K562 (cell line): Measurements from ENCODE around the gene GALK2. TPM values are rescaled to one million over a fixed set of nuclear protein-coding genes. Genes with fewer than 3 reads are reported as not detected.
A peak's percentile ranks its signal among the peaks of the same experiment; 100 is the strongest.

Experiments
- ATF1 ChIP-seq, 2 experiments: fragments of 450-650 bp in 1 of 2; IDR thresholded peaks; 2 replicates each; pipeline ENCODE4 v1.6.1; 2016; ENCODE audit warnings: missing compliant biosample characterization in 1 of 2, missing genetic modification characterization in 1 of 2
- CHD2 ChIP-seq: IDR thresholded peaks from 2 replicates; pipeline ENCODE4 v1.6.1; 2011; ENCODE audit warnings: low read depth, low read length
- GABPA ChIP-seq: fragments of 200-800 bp; sonication (Bioruptor generic); conservative IDR thresholded peaks from 2 replicates; pipeline ENCODE4 v1.6.1; 2016; ENCODE audit warnings: low read depth, missing genetic modification characterization, missing compliant biosample characterization
- GATAD2B ChIP-seq: fragments of 450-650 bp; IDR thresholded peaks from 2 replicates; pipeline ENCODE4 v1.6.1; 2017; ENCODE audit warnings: mild to moderate bottlenecking, borderline replicate concordance
- IFI16 ChIP-seq: fragments of 250-450 bp; sonication (Bioruptor Pico); IDR thresholded peaks from 2 replicates; pipeline ENCODE4 v2.1.2; 2022; ENCODE audit warnings: mild to moderate bottlenecking, inconsistent platforms
- KLF6 ChIP-seq: fragments of 250-450 bp; sonication (Bioruptor Pico); IDR thresholded peaks from 2 replicates; pipeline ENCODE4 v1.4.0; 2020; ENCODE audit warnings: mild to moderate bottlenecking, moderate library complexity, borderline replicate concordance
- NFIX ChIP-seq: fragments of 250-450 bp; sonication (Bioruptor Pico); IDR thresholded peaks from 2 replicates; pipeline ENCODE4 v1.4.0; 2020; ENCODE audit warnings: low read depth, mild to moderate bottlenecking, moderate library complexity
- SAFB2 ChIP-seq: fragments of 200-400 bp; formaldehyde crosslinking; IDR thresholded peaks from 2 replicates; pipeline ENCODE4 v1.6.1; 2018; ENCODE audit warnings: borderline replicate concordance, low read length, low read depth, moderate library complexity; ENCODE audit not compliant: severe bottlenecking
- SNIP1 ChIP-seq: fragments of 450-650 bp; IDR thresholded peaks from 2 replicates; pipeline ENCODE4 v1.7.1; 2017; ENCODE audit warnings: low read depth, mild to moderate bottlenecking
- ZBTB17 ChIP-seq: fragments of 450-650 bp; formaldehyde crosslinking; IDR thresholded peaks from 2 replicates; pipeline ENCODE4 v1.4.0; 2020; ENCODE audit warnings: mild to moderate bottlenecking
- ZC3H4 ChIP-seq: sonication (generic); formaldehyde crosslinking; IDR thresholded peaks from 2 replicates; pipeline ENCODE4 v1.9.0; 2021; ENCODE audit warnings: missing genetic modification reagents, borderline replicate concordance
- ZC3H8 ChIP-seq: fragments of 450-650 bp; IDR thresholded peaks from 2 replicates; pipeline ENCODE4 v1.6.1; 2017
- ZFPM2 ChIP-seq: fragments of 250-450 bp; sonication (Bioruptor Pico); IDR thresholded peaks from 2 replicates; pipeline ENCODE4 v1.5.1; 2022; ENCODE audit warnings: mild to moderate bottlenecking
- ZNF174 ChIP-seq: fragments of 250-450 bp; sonication (Bioruptor Pico); IDR thresholded peaks from 2 replicates; pipeline ENCODE4 v1.4.0; 2020; ENCODE audit warnings: mild to moderate bottlenecking
- ZNF217 ChIP-seq: sonication (generic); formaldehyde crosslinking; IDR thresholded peaks from 2 replicates; pipeline ENCODE4 v1.8.0; 2022; ENCODE audit warnings: mild to moderate bottlenecking, missing genetic modification reagents
- ZNF644 ChIP-seq: fragments of 200-800 bp; sonication (Bioruptor generic); IDR thresholded peaks from 2 replicates; pipeline ENCODE4 v1.6.1; 2016; ENCODE audit warnings: low read depth, missing genetic modification characterization, missing compliant biosample characterization
- polyA plus RNA-seq, 8 experiments: library from polyadenylated mRNA; depleted of rRNA in 4 of 8; stranded (reverse) in 5 of 8; unstranded in 3 of 8; fragments of >200 nt; fragmentation: Nextera tagmentation in 2 of 8; fragmentation: Illumina TruSeq in 1 of 8; extraction: Ambion mirVana in 2 of 8; extraction: Trizol in 1 of 8; gene quantifications; 2 replicates each; pipeline versions ENCODE4 v1.2.1 to v1.2.3, GENCODE V29; 2011 to 2014; ENCODE audit warnings: inconsistent platforms in 1 of 8, missing spikeins in 1 of 8
- total RNA-seq, 7 experiments: library from RNA; depleted of rRNA in 6 of 7; stranded (reverse); fragments of >200 nt in 6 of 7; fragmentation: Illumina TruSeq in 2 of 7; extraction: Trizol in 2 of 7; gene quantifications; 2 replicates each; pipeline versions ENCODE4 v1.2.1 to v1.2.3, GENCODE V29; 2011 to 2021; ENCODE audit warnings: low replicate concordance in 1 of 7
- TF ChIP-seq, protein P1 (sequence below): fragments of 250-450 bp; sonication (Bioruptor Pico); IDR thresholded peaks from 2 replicates; pipeline ENCODE4 v1.4.0; 2020; ENCODE audit warnings: mild to moderate bottlenecking, moderate library complexity
- TF ChIP-seq, protein P2 (sequence below): fragments of 250-450 bp; sonication (Bioruptor Pico); IDR thresholded peaks from 2 replicates; pipeline ENCODE4 v1.4.0; 2020
- TF ChIP-seq, protein P3 (sequence below): fragments of 450-650 bp; IDR thresholded peaks from 2 replicates; pipeline ENCODE4 v1.6.1; 2017; ENCODE audit warnings: mild to moderate bottlenecking, moderate library complexity
- TF ChIP-seq, protein P4 (sequence below): fragments of 450-650 bp; IDR thresholded peaks from 2 replicates; pipeline ENCODE4 v1.6.1; 2014; ENCODE audit warnings: low read depth, mild to moderate bottlenecking, moderate library complexity, borderline replicate concordance
- TF ChIP-seq, protein P5 (sequence below): fragments of 250-450 bp; sonication (Bioruptor Pico); IDR thresholded peaks from 2 replicates; pipeline ENCODE4 v1.5.0; 2020; ENCODE audit warnings: mild to moderate bottlenecking, borderline replicate concordance

The GALK2 gene
- total and polyA plus RNA-seq, 9 of the 15 experiments (the other 6 are each of a cell fraction or from before 2014, with no cell fraction given), result 32.8 to 82.0 (median 54.4) TPM

DNA sequence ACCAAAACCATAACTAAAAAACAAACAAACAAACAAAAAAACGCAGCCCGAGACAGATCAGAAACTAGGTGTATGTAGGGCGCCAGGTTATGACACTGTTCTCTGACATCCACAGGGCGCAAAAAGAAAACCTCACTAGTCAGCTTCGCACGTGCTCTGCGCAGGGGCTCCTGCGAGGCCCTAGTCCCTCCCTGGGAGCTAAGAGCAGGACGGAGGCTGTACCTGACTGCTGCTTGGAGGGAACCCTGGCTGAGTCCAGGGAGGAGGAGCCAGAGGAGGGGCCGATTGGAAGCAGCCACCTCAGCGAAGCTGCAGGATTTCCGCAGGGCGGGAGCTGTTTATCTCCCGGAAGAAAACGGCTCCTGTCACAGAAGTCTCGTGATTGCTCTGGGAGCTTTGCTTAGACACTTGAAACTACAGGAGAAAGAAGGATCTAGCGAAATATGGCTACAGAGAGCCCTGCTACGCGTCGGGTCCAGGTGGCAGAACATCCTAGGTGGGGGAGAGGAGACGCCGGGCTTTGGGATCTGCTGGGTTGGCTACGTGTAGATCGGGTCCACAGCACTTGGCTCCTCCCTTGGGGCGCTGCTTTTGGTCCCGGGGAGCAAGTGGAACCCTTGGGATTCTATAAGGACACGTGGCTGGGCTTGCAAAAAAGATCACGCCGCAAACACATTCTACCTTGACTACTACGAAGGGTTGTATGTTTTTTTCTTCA lies at the start of gene GALK2 (continued):
- TF ChIP-seq, protein P1, sequence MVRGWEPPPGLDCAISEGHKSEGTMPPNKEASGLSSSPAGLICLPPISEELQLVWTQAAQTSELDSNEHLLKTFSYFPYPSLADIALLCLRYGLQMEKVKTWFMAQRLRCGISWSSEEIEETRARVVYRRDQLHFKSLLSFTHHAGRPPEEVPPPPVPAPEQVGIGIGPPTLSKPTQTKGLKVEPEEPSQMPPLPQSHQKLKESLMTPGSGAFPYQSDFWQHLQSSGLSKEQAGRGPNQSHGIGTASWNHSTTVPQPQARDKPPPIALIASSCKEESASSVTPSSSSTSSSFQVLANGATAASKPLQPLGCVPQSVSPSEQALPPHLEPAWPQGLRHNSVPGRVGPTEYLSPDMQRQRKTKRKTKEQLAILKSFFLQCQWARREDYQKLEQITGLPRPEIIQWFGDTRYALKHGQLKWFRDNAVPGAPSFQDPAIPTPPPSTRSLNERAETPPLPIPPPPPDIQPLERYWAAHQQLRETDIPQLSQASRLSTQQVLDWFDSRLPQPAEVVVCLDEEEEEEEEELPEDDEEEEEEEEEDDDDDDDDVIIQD (CRISPR knock-in tag), result no peak
- TF ChIP-seq ZNF217, result no peak
- TF ChIP-seq, protein P2, sequence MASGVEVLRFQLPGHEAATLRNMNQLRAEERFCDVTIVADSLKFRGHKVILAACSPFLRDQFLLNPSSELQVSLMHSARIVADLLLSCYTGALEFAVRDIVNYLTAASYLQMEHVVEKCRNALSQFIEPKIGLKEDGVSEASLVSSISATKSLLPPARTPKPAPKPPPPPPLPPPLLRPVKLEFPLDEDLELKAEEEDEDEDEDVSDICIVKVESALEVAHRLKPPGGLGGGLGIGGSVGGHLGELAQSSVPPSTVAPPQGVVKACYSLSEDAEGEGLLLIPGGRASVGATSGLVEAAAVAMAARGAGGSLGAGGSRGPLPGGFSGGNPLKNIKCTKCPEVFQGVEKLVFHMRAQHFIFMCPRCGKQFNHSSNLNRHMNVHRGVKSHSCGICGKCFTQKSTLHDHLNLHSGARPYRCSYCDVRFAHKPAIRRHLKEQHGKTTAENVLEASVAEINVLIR (CRISPR knock-in tag), result peak; percentile 89
- TF ChIP-seq, protein P3, sequence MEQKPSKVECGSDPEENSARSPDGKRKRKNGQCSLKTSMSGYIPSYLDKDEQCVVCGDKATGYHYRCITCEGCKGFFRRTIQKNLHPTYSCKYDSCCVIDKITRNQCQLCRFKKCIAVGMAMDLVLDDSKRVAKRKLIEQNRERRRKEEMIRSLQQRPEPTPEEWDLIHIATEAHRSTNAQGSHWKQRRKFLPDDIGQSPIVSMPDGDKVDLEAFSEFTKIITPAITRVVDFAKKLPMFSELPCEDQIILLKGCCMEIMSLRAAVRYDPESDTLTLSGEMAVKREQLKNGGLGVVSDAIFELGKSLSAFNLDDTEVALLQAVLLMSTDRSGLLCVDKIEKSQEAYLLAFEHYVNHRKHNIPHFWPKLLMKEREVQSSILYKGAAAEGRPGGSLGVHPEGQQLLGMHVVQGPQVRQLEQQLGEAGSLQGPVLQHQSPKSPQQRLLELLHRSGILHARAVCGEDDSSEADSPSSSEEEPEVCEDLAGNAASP, result no peak
- TF ChIP-seq NFIX (CRISPR knock-in tag), result no peak
- no peak for TF ChIP-seq ZFPM2 (CRISPR knock-in tag)
- TF ChIP-seq, protein P4, sequence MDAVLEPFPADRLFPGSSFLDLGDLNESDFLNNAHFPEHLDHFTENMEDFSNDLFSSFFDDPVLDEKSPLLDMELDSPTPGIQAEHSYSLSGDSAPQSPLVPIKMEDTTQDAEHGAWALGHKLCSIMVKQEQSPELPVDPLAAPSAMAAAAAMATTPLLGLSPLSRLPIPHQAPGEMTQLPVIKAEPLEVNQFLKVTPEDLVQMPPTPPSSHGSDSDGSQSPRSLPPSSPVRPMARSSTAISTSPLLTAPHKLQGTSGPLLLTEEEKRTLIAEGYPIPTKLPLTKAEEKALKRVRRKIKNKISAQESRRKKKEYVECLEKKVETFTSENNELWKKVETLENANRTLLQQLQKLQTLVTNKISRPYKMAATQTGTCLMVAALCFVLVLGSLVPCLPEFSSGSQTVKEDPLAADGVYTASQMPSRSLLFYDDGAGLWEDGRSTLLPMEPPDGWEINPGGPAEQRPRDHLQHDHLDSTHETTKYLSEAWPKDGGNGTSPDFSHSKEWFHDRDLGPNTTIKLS, result peak; percentile 88; the same call in 1 of the 2 replicates
- no peak for TF ChIP-seq SAFB2
- no peak for TF ChIP-seq ZNF174 (CRISPR knock-in tag)
- no peak for TF ChIP-seq ZC3H8
- TF ChIP-seq ZBTB17 (CRISPR knock-in tag), result no peak
- no peak for TF ChIP-seq ZNF644 (tag)
- TF ChIP-seq IFI16 (CRISPR knock-in tag), result no peak
- no peak; the same call in 1 of the 2 replicates for TF ChIP-seq KLF6 (CRISPR knock-in tag)
- peak; percentile 90 for TF ChIP-seq ATF1 (CRISPR knock-in tag; IDR thresholded peaks at IDR 0.05)
- peak; percentile 98 for TF ChIP-seq ATF1 (tag; IDR thresholded peaks at IDR 0.05)
- TF ChIP-seq GATAD2B, result no peak
- TF ChIP-seq GABPA (tag), result peak; percentile 75
- TF ChIP-seq, protein P5, sequence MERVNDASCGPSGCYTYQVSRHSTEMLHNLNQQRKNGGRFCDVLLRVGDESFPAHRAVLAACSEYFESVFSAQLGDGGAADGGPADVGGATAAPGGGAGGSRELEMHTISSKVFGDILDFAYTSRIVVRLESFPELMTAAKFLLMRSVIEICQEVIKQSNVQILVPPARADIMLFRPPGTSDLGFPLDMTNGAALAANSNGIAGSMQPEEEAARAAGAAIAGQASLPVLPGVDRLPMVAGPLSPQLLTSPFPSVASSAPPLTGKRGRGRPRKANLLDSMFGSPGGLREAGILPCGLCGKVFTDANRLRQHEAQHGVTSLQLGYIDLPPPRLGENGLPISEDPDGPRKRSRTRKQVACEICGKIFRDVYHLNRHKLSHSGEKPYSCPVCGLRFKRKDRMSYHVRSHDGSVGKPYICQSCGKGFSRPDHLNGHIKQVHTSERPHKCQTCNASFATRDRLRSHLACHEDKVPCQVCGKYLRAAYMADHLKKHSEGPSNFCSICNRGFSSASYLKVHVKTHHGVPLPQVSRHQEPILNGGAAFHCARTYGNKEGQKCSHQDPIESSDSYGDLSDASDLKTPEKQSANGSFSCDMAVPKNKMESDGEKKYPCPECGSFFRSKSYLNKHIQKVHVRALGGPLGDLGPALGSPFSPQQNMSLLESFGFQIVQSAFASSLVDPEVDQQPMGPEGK (CRISPR knock-in tag), result no peak
- no peak for TF ChIP-seq SNIP1
- TF ChIP-seq ZC3H4 (CRISPR knock-in tag), result no peak
- TF ChIP-seq CHD2, result peak; percentile 36; the same call in 1 of the 2 replicates
